Measurements from ENCODE around the gene MSL1.

GRCh38 chr17:40182606-40183005, 60.8 kb downstream of the MSL1 start:
- TF ChIP-seq POLR2AphosphoS5 (IDR thresholded peaks at IDR 0.05), result no peak
- TF ChIP-seq CTCF (IDR thresholded peaks at IDR 0.05; ENCODE audit: poor library complexity, severe bottlenecking), result no peak
- TF ChIP-seq EP300 (conservative IDR thresholded peaks at IDR 0.05; ENCODE audit: poor library complexity, severe bottlenecking), result no peak
- no peak for TF ChIP-seq REST (IDR thresholded peaks at IDR 0.05; ENCODE audit: borderline replicate concordance)
- no peak for TF ChIP-seq MXI1 (conservative IDR thresholded peaks at IDR 0.05; ENCODE audit: poor library complexity, severe bottlenecking)
- no peak for TF ChIP-seq EZH2 (IDR thresholded peaks at IDR 0.05; ENCODE audit: borderline replicate concordance, insufficient read depth, low read length, poor library complexity, severe bottlenecking)
- no peak for TF ChIP-seq RAD21 (conservative IDR thresholded peaks at IDR 0.05)
- TF ChIP-seq TAF1 (IDR thresholded peaks at IDR 0.05; ENCODE audit: low read depth), result no peak
- no peak for TF ChIP-seq SMC3 (conservative IDR thresholded peaks at IDR 0.05; ENCODE audit: poor library complexity)
